Stimulated activated CD8-positive, alpha-beta memory T cell treated with anti-CD3 and anti-CD28 coated beads, Interleukin-15, amount 100 ng/mL, for 1 hour (primary cell): ENCODE measurements around the gene ARHGAP45.
A peak's percentile ranks its signal among the peaks of the same experiment; 100 is the strongest.
"Not testable (repeated sequence)": the region's sequence is repeated elsewhere in the genome, so short reads cannot be mapped to it uniquely, and the experiment has no call there.

Source experiments
- DNase-seq: peaks from one replicate; pipeline ENCODE4 v3.0.0-alpha.2; 2020; ENCODE audit warnings: low read depth

Gene ARHGAP45

GRCh38 chr19:1118999-1119398 is 52.0 kb downstream of the ARHGAP45 start:
- no peak for DNase-seq

- DNase-seq: no peak
Measured at GRCh38 chr19:1119475-1120217, 52.7 kb downstream of the ARHGAP45 start.

DNA sequence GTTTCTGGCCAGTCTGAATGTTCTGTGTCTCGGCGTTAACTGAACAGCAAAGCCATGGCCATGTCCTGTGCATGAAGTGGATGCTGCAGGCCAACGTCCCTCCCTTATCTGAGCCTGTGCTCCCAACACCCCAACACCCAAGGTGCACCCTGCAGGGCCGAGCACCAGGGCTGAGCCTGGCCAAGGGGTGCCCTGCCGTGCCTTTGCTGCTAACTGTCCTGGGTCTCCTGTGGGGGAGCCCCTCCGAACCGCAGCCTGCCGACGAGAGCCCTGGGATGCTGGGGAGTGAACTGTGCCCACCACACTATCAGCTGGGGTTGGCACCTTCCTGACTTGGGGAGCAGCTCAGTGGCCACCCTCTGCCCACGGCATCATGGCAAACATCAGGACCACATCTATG is 54.4 kb downstream of the ARHGAP45 start:
- DNase-seq: no peak

- no peak for DNase-seq
Measured at GRCh38 chr19:1122021-1122971, 55.3 kb downstream of the ARHGAP45 start.

DNA sequence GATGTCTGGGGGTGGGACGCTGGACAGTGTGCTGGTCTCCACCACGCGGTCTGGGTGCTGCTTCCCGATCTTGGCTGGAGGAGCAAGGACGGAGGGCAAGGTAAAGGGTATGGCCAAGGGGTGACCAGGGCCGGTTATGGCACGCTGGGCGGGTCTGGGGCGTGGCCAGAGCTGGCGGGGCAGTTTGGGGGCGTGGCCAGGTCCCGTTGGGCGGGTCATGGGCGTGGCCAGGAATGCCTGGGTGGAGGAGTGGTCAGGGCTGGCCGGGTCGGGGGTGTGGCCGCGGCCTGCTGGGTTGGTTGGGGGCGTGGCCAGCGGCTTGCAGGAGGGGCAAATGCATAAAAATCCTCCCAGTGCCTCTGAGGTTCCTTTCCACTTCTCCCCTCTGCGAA is 56.0 kb downstream of the ARHGAP45 start:
- no peak for DNase-seq

GRCh38 chr19:1123381-1123780 is 56.4 kb downstream of the ARHGAP45 start:
- DNase-seq: no peak

GRCh38 chr19:1123885-1124677 is 57.1 kb downstream of the ARHGAP45 start:
- DNase-seq: no peak

DNA sequence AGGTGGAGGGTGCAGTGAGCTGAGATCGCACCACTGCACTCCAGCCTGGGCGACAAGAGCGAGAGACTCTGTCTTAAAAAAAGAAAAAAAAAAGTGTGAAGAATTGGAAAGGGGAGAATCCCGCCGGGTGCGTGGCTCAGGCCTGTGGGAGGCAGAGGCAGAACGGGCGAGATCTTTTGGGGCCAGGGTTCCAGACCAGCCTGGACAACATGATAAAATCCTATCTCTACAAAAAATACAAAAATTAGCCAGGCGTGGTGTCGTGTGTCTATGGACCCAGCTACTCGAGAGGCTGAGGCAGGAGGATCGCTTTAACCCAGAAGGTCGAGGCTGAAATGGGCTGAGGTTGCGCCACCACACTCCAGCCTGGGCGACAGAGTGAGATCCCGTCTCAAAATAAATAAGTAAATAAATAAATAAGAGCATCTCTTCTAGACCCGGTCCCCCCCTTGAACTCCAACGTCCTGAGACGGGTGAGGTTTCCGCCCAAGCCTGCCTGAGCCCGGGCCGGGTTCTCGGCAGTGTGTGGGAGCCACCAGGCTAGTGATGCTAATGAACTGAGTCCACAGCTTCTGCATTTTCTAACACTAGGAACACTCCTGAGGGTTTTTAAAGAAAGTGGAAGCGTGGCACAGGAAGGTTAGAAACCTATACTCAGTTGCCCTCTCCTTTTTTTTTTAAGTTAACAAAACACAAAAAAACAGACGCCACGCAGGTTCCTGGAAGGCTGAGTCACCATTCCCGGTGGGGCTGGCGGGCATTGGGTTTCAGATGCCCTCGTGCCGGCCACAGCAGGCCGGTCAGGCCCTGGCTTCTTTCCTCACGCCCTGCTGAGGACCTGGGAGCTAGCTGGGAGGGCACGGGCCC is 58.9 kb downstream of the ARHGAP45 start:
- no peak for DNase-seq

GRCh38 chr19:1126984-1127760 is 60.2 kb downstream of the ARHGAP45 start:
- no peak for DNase-seq

DNA sequence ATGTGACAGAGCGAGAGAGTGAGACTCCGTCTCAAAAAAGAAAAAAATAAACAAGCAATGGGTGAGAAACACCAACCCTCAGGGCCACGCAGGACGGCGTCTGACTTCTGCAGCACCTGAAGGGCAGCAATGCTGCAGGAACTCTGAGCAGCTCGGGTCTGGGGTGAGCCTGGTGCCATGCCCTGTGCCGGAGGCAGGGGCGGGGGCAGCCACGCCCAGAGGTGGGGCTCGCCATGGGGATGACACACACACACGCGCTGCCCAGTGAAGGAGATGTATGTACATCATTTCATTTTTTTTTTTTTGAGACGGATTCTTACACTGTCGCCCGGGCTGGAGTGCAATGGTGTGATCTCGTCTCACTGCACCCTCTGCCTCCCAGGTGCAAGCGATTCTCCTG is 61.1 kb downstream of the ARHGAP45 start:
- DNase-seq: no peak

- not testable (repeated sequence) for DNase-seq
Measured at GRCh38 chr19:1129084-1129483, 62.1 kb downstream of the ARHGAP45 start.

DNA sequence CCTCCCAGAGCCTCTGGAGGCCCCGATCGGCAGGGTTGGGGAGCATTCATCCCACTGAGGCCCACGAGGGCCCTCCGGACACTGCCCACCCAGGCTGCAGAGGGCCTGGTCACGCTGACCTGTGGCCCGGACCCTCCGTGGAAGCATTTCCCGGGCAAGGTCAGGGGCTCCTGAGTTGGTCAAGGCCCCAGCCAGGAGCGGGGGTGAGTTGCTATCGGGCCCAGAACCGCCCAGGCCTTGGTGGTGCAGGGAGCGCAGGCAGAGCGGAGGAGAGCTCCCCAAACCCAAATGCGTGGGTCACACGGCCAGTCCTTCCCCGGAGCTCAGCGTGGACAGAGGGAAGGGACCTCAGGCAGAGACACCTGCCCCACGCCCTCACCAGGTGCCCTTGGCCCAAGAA is 62.6 kb downstream of the ARHGAP45 start:
- no peak for DNase-seq

DNA sequence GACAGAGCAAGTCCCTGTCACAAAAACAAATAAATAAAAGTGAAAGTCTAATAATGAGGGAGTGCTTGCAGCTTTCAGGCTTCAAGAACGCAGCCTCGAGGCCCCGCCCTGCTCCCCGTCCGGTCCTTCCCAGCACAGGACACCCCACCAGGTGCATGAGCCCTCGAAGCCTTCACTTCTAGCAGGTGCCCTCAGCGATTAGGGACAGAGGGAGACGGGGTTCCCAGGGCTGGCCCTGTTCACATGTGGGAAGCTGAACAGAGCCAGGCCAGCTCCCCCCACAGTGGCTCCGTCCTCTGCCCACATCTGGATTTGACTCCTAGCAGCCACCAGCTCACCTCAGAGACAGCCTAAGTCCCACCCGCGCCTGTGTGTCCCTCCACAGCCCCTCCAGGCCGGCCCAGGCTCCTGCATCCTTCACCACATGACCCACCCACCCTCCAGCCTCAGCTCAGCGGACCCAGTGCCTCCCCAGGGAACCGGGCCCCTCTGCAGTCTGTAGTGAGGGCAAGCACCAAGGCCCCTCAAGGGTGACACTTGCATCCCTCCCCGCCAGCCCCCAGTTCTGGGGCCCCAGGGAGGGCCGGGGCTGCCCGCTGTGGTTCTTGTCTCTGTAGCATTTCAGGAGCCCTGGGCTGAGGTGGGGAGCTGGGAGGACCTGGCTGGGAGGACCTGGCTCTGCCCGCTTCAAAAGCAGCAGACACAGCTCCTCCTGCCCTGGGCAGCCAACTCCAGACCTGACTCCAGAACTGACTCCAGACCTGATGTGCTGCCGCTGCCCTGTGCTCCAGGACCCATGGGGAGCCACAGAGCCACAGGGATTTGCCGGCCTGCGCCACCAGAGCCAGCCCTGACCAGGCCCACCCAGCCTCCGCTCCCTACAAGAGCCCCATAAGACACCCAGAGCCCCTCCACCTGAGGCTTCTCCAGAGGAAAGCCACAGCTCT is 64.1 kb downstream of the ARHGAP45 start:
- no peak for DNase-seq

- peak; percentile 63 for DNase-seq
Measured at GRCh38 chr19:1131718-1132551, 65.0 kb downstream of the ARHGAP45 start.

DNA sequence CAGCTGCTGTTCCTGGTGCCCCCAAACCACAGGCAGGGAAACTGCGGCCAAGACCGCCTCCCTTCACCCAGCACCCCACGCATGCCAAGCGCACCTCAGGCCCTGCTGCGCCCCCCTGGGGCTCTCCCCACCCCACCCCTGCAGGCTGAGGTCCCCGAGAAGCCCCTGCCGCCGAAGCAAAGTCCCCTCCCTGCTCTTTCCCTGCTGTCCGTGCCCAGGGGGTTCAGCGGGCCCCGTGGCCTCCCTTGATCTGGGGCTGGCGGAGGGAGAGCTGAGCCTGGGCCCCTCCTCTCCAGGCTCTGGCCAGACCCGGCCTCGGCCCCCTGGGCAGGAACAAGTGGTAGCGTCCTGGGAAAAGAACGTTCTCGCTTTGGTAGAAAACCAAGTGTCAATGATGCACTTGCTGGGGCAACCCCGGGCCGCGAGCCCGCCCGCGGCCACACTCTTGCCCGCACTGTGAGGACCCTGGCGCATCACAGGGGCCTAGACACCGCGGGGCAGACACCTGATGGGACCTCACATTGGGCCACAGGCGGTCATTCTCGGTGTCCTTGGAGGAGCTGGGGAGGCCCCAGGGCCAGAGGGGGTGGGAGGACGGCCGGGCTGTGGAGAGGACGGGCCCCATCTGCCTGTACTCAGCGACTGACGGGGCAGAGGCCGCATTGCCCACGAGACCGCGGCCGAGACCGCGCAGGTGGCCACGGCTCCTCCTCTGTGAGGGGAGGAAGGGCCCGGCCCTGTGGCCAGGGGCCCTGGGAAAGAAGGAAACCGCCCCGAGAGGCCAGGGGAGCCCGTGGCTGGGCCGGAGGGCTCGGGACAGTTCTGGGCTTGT is 65.8 kb downstream of the ARHGAP45 start:
- DNase-seq: no peak

GRCh38 chr19:1133471-1133929 is 66.5 kb downstream of the ARHGAP45 start:
- DNase-seq: peak; percentile 22

GRCh38 chr19:1134431-1134830 is 67.5 kb downstream of the ARHGAP45 start:
- DNase-seq: no peak
